A673 (cell line): ENCODE measurements around the gene NRP2.

Experiments
- EZH2 ChIP-seq: fragments of 200-600 bp; sonication (generic); IDR thresholded peaks from 2 replicates; pipeline ENCODE4 v1.6.1; 2017; ENCODE audit warnings: borderline replicate concordance, low read depth, mild to moderate bottlenecking, mixed read lengths, antibody characterized with exemption, low read length; ENCODE audit not compliant: poor library complexity, severe bottlenecking
- TF ChIP-seq, protein P1 (sequence below): fragments of 300-800, 200-600 bp; sonication (generic); conservative IDR thresholded peaks from 2 replicates; pipeline ENCODE4 v1.5.1; 2017; ENCODE audit warnings: low read depth, mild to moderate bottlenecking, antibody characterized with exemption, low read length, moderate library complexity, mixed read lengths

GRCh38 chr2:205782941-205783340 is 100.6 kb downstream of the NRP2 start:
- TF ChIP-seq, protein P1, sequence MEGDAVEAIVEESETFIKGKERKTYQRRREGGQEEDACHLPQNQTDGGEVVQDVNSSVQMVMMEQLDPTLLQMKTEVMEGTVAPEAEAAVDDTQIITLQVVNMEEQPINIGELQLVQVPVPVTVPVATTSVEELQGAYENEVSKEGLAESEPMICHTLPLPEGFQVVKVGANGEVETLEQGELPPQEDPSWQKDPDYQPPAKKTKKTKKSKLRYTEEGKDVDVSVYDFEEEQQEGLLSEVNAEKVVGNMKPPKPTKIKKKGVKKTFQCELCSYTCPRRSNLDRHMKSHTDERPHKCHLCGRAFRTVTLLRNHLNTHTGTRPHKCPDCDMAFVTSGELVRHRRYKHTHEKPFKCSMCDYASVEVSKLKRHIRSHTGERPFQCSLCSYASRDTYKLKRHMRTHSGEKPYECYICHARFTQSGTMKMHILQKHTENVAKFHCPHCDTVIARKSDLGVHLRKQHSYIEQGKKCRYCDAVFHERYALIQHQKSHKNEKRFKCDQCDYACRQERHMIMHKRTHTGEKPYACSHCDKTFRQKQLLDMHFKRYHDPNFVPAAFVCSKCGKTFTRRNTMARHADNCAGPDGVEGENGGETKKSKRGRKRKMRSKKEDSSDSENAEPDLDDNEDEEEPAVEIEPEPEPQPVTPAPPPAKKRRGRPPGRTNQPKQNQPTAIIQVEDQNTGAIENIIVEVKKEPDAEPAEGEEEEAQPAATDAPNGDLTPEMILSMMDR = no peak
- TF ChIP-seq EZH2 = no peak
